ENCODE results near the gene AZGP1. TPM values are rescaled to one million over a fixed set of nuclear protein-coding genes. Genes with fewer than 3 reads are reported as not detected.
"Not testable (repeated sequence)": the region's sequence is repeated elsewhere in the genome, so short reads cannot be mapped to it uniquely, and the experiment has no call there.

AZGP1 gene
- total RNA-seq, 1 donor from 2014 or later, result 0.44 TPM

DNA sequence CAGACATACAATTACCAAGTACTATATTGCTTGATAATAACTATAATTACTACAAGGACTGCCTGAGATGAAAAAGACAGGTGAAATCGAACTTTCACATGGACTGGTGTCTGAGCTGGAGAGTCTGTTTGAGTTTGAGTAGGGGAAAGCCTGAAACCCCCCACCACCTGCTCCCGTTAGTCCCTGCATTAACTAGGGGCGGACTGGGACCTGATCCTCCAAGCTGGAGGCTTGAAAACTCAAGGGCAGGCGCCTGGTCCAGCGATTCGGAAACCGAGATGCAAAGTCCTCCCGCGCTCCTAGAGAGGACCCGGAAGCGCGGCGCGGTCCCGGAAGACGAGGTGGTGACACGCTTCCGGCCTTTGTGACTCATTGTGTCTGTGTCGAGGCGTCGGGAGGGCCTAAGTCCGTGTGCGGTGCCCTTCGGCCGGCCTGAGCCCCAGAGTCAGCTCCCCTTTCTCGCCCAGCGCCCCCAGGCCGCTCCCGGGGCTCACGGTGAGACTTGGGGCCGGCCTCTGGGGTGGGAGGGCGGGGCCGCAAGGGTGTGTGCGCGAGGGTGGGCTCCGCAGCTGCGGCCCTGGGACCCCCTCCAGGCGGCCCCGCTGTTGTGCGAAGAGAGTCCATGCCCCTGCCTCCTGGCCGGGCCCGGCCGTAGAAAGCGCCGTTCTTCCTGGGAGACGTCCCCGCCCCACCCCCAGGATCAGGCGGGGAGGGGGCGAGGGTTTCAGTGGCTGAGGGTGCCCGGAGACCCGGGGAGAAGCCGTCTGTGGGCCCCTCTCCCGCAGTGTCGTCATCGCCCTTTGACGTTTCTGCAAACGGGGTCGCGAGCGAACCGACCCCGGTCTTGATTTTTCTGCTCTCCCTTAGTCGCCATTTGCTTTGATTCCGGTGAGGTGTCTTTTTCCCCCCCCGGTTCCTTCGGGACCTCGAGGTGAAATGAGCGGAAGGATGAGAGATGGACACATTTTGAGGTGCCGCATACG is 39.7 kb upstream of the AZGP1 start, which contains the start of gene ZKSCAN1:
Gene ZKSCAN1 (plus strand): TSS at position 365 of the 983 bp plus-strand sequence. CDS start 7,911 bp downstream, outside the sequence.
- Mint-ChIP-seq H3K9me3 (ENCODE audit: unreplicated experiment) (peaks cover 1% of the 10 kb centered on the region), H3K27me3 (ENCODE audit: unreplicated experiment) (no peaks in the 10 kb centered on the region), H3K27ac (ENCODE audit: unreplicated experiment) (peak within 1 kb of the TSS; percentile 94), H3K4me3 (ENCODE audit: unreplicated experiment) (peak within 1 kb of the TSS; percentile 94), H3K4me1 (ENCODE audit: low read depth, unreplicated experiment) (peaks cover 10% of the 10 kb centered on the region), H3K36me3 (ENCODE audit: unreplicated experiment) (no peaks in the 10 kb centered on the region)
- TF ChIP-seq, protein P1, sequence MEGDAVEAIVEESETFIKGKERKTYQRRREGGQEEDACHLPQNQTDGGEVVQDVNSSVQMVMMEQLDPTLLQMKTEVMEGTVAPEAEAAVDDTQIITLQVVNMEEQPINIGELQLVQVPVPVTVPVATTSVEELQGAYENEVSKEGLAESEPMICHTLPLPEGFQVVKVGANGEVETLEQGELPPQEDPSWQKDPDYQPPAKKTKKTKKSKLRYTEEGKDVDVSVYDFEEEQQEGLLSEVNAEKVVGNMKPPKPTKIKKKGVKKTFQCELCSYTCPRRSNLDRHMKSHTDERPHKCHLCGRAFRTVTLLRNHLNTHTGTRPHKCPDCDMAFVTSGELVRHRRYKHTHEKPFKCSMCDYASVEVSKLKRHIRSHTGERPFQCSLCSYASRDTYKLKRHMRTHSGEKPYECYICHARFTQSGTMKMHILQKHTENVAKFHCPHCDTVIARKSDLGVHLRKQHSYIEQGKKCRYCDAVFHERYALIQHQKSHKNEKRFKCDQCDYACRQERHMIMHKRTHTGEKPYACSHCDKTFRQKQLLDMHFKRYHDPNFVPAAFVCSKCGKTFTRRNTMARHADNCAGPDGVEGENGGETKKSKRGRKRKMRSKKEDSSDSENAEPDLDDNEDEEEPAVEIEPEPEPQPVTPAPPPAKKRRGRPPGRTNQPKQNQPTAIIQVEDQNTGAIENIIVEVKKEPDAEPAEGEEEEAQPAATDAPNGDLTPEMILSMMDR (IDR thresholded peaks at IDR 0.05; ENCODE audit: partially characterized antibody, unreplicated experiment), result no peak
- DNase-seq, result peak; percentile 86

DNA sequence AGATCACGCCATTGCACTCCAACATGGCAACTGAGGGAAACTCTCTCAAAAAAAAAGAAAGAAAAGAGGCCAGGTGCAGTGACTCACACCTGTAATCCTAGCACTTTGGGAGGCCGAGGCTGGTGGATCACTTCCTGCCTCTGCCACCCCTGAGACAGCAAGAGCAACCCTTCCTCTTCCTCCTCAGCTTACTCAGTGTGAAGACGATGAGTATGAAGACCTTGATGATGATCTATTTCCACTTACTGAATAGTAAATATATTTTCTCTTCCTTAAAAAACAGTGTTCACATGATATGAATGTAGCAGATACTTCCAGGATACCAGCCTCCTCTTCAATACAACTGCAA is 37.5 kb upstream of the AZGP1 start:
- TF ChIP-seq, protein P1 (IDR thresholded peaks at IDR 0.05; ENCODE audit: partially characterized antibody, unreplicated experiment), result no peak
- Mint-ChIP-seq H3K4me3 (ENCODE audit: unreplicated experiment) (no peak overlapping the region), H3K36me3 (ENCODE audit: unreplicated experiment) (no peaks in the 10 kb centered on the region), H3K27me3 (ENCODE audit: unreplicated experiment) (no peaks in the 10 kb centered on the region), H3K4me1 (ENCODE audit: low read depth, unreplicated experiment) (peaks cover 7% of the 10 kb centered on the region), H3K27ac (ENCODE audit: unreplicated experiment) (no peak overlapping the region), H3K9me3 (ENCODE audit: unreplicated experiment) (peaks cover 1% of the 10 kb centered on the region)
- DNase-seq, result no peak

DNA sequence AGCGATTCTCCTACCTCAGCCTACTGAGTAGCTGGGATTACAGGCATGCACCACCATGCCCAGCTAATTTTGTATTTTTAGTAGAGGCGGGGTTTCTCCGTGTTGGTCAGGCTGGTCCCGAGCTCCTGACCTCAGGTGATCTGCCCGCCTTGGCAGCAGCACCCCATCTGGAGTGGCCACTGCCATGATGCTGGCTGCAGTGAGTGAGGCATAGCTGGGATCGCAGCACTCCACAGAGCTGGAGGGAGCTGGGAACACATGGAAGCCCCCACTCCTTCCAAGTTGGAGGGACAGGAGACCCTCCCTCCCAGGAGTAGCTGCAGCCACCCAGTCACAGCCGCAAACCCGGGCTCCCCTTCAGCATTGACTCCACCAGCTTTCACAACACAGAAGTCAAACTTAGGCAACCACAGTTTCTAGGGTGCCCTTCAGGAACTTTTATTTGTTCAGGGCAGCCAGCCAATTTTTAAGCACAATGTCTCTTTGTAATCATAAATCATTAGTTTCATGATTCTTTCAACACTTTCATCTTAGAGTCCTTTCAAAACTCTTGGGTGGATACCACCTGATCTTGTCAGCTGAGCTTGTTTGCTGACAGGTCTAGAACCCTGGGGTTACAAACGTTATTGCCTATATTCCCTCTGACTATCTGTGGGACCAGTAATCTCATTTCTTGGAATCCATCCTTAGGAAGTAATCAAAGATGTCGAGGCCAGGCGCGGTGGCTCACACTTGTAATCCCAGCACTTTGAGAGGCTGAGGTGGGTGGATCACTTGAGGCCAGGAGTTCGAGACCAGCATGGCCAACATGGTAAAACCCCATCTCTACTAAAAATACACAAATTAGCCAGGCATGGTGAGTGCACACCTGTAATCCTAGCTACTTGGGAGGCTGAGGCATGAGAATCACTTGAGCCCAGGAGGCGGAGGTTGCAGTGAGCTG is 36.8 kb upstream of the AZGP1 start:
- H3K9me3 Mint-ChIP-seq (ENCODE audit: unreplicated experiment); H3K36me3 Mint-ChIP-seq (ENCODE audit: unreplicated experiment); H3K27ac Mint-ChIP-seq (ENCODE audit: unreplicated experiment); H3K27me3 Mint-ChIP-seq (ENCODE audit: unreplicated experiment); DNase-seq; H3K4me3 Mint-ChIP-seq (ENCODE audit: unreplicated experiment); H3K4me1 Mint-ChIP-seq (ENCODE audit: low read depth, unreplicated experiment): not testable (repeated sequence)

DNA sequence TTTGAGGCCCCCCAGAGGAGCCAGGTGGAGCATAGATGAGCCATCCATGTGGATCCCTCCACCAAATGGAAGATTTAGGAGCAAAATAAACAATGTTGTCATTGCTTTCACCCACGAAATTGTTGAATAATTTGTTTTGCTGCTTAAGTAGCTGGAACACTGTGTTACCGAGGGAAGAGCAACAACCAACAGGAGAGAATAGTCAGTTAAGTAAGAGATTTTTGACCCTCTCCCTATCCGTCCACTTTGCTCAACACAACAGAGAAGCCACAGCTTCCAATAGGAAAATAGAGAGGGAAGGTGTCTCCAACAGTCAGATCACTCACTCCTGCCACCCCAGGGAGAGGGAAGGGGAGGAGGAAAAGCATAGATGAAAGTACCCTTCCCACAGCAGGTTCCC is 35.7 kb upstream of the AZGP1 start:
- H3K27ac Mint-ChIP-seq (ENCODE audit: unreplicated experiment), result no peak overlapping the region
- no peaks in the 10 kb centered on the region for H3K27me3 Mint-ChIP-seq (ENCODE audit: unreplicated experiment)
- DNase-seq, result no peak
- H3K36me3 Mint-ChIP-seq (ENCODE audit: unreplicated experiment), result no peaks in the 10 kb centered on the region
- TF ChIP-seq, protein P1 (IDR thresholded peaks at IDR 0.05; ENCODE audit: partially characterized antibody, unreplicated experiment), result no peak
- H3K4me1 Mint-ChIP-seq (ENCODE audit: low read depth, unreplicated experiment), result no peaks in the 10 kb centered on the region
- H3K9me3 Mint-ChIP-seq (ENCODE audit: unreplicated experiment), result peaks cover 1% of the 10 kb centered on the region
- no peak overlapping the region for H3K4me3 Mint-ChIP-seq (ENCODE audit: unreplicated experiment)

DNA sequence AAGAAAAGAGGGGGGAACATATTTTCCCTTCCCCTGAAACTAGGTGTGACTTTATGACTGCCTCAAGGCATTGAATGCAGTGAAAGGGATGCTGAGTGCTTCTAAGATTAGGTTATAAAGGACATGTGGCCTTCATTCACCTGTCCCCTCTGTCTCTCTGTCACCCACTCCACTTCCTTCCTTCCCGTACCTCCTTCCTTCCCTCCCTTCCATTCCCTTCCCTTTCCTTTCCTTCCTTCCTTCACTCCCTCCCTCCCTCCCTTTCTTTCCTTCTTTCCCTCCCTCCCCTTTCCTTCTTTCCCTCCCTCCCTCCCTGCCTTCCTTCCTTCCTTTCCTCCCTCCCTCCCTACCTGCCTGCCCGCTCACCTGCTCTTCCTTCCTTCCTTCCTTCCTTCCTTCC is 35.1 kb upstream of the AZGP1 start:
- H3K36me3 Mint-ChIP-seq (ENCODE audit: unreplicated experiment), result no peaks in the 10 kb centered on the region
- TF ChIP-seq, protein P1 (IDR thresholded peaks at IDR 0.05; ENCODE audit: partially characterized antibody, unreplicated experiment), result no peak
- no peak overlapping the region for H3K27ac Mint-ChIP-seq (ENCODE audit: unreplicated experiment)
- H3K27me3 Mint-ChIP-seq (ENCODE audit: unreplicated experiment), result peaks cover under 1% of the 10 kb centered on the region
- H3K4me1 Mint-ChIP-seq (ENCODE audit: low read depth, unreplicated experiment), result no peaks in the 10 kb centered on the region
- peaks cover 1% of the 10 kb centered on the region for H3K9me3 Mint-ChIP-seq (ENCODE audit: unreplicated experiment)
- no peak overlapping the region for H3K4me3 Mint-ChIP-seq (ENCODE audit: unreplicated experiment)
- no peak for DNase-seq

DNA sequence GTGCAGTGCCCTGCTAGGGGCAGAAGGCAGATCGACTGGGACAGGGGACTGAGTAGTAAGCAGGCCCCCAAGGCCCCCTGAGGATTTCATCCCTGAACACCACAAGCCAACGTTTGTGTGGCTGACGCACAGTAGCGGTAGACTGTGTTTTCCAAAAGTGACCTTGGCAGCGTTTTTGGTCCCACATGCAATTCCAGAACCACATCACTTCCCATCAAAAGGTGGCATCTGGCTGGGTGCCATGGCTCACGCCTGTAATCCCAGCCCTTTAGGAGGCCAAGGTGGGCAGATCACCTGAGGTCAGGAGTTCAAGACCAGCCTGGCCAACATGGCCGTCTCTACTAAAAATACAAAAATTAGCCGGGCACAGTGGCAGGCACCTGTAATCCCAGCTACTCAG is 34.1 kb upstream of the AZGP1 start:
- H3K27ac Mint-ChIP-seq (ENCODE audit: unreplicated experiment), result not testable (repeated sequence)

More for the DNA sequence above, 34.1 kb upstream of the AZGP1 start:
- not testable (repeated sequence) for H3K4me1 Mint-ChIP-seq (ENCODE audit: low read depth, unreplicated experiment); H3K9me3 Mint-ChIP-seq (ENCODE audit: unreplicated experiment); H3K4me3 Mint-ChIP-seq (ENCODE audit: unreplicated experiment); H3K36me3 Mint-ChIP-seq (ENCODE audit: unreplicated experiment); H3K27me3 Mint-ChIP-seq (ENCODE audit: unreplicated experiment); DNase-seq
